GM21381 (cell line): Measurements from ENCODE around the gene RNF166.

Experiments used
- ATAC-seq: cut with Tn5 transposase; IDR thresholded peaks from one replicate; pipeline ENCODE4 v1.9.1; 2021; ENCODE audit warnings: mild to moderate bottlenecking, moderate library complexity; ENCODE audit not compliant: unreplicated experiment

The RNF166 gene

DNA sequence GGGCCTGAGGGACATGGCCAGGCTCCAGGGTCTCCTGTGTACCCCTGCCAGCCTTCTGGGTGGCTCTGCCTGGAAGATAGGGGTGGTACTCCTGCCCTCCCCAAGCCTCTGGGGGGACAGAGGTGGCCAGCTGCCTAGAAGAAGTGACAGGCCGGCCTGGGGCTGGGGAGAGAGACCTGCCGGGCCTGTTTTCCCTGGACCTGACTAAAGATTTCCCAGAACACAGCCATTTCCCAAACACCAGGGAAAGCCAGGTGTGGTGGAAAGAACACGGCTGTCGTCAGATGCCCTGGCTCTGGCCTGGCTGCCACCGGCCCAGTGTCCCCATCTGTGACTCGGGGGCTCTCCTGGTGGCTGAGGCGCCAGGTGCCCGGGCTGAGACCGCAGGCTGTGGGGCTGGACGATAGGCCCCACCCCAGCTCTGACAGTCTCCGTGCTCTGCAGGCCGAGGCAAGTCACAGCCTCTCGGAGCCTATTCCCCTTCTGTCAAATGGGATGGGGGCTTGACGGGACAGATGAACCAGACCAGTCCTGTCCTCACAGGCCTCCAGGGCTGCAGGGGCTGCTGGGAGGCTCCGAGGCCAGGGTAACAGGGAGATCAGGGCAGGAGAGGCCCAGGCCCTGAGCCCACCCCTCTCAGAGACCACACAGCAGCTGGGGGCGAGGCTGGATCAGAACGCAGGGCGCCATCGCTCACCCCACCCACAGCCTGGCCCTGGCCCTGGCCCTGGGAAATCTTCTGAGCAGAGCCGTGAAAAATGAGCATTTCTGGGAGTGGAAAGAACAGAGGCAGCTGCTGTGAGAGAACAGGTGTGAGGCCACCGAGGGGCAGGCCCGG, 33.1 kb upstream of the RNF166 start:
- no peak for ATAC-seq

- ATAC-seq = no peak
Observed at GRCh38 chr16:88738151-88739084, 32.2 kb upstream of the RNF166 start.

DNA sequence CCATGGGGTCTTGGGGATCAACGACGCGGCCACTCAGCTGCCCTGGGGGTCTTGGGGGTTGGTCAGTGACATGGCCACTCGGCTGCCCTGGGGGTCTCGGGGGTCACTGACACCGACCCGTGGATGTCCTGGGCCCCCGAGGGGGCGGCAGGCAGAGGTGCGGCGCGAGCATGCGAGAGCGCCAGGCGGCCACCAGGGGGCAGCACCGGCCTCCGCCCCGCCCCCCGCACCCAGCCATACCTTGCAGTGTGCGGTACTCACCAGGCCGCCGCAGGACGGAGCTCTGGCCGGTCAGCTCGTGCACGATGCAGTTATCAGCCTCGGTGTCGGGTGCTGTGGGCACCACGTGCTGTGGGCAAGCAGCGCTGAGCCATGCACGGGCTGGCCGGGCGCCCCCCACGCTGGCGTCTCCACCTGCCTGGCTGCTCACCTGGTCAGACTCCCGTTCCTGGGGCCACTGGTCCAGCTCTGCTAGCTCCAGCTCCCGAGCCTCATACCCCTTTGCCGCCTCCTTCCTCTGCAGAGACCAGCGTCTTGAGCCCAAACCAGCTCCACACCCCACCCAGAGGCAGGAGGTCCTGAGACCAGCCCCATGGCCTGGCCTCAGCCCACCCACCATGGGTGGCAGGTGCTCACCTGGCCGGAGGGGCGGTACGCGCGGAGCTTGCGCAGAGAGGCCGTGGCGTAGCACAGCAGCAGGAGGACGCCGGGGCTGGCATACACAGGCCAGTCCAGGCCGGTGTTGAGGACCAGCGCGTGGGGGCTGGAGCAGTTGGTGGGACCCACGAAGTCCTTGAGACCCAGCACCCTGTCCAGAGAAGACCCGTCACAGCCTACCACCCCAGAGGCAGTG, 31.3 kb upstream of the RNF166 start:
- ATAC-seq = no peak

DNA sequence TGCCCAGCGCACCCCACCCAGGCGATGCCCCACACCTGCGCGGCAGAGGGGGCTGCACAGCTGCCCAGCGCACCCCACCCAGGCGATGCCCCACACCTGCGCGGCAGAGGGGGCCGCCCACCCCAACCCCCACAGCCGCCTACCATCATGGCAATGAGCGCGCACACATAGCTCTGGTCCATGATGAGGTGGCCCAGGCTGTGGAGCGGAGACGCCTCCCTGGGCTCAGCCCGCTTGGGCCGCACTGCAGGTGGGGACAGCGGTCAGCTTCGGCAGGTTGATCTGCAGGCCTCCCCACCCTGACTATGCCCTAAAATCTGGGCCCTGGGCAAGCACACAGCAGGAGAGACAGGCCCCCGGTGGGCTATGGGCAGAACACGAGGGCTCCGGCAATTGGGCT, 30.3 kb upstream of the RNF166 start:
- no peak for ATAC-seq

GRCh38 chr16:88736088-88736487, 29.9 kb upstream of the RNF166 start:
- no peak for ATAC-seq

DNA sequence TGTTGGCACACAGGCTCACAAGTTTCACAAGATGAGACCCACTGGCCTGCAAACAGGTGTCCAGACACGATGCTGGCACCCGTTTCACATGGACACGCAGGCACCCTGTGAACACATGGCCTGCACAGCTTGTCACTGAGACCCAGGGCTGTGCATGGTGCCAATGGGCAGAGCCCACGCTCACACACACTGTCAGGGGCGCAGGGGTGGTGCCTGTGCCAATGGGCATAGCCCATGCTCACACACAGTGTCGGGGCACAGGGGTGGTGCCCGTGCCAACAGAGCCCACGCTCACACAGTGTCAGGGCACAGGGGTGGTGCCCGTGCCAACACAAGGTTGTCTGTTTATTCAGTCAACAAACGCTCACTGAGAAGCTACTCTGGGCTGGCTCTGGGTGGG, 29.4 kb upstream of the RNF166 start:
- no peak for ATAC-seq

DNA sequence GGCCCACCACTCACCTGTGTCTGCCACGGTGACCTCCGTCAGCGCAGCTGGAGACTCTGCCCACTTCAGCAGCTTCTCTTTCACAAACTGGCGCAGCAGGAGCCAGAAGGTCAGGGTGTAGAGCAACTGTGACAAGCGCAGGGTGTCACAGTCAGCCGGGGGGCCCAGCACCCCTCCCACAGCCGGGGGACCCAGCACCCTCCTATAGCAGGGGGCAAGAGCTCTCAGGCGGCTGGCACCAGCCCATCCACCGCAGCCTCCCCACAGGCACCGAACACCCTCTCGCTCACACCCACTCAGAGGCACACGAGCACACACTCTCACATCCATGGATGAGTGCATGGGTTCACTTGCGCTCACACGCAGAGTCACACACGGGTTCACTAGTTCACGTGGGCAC, 28.9 kb upstream of the RNF166 start:
- no peak for ATAC-seq

DNA sequence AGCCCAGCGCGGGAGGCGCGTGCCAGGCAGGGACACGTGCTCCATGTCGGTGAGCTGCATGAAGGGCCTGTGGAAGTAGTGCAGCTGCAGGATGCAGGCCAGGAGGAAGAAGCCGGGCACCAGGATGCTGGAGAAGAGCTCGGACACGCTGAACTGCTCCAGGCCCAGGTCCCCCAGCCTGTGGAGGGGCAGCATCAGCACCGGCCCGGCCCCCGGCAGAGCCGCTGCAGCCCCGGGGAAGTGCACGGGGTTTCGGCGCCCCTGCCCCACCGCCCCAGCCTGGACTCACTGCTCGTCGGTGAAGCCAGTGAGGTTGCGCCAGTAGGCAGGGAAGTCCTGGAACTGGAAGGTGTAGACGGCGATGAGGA, 28.1 kb upstream of the RNF166 start:
- no peak for ATAC-seq

GRCh38 chr16:88733630-88734360, 27.6 kb upstream of the RNF166 start:
- no peak for ATAC-seq

DNA sequence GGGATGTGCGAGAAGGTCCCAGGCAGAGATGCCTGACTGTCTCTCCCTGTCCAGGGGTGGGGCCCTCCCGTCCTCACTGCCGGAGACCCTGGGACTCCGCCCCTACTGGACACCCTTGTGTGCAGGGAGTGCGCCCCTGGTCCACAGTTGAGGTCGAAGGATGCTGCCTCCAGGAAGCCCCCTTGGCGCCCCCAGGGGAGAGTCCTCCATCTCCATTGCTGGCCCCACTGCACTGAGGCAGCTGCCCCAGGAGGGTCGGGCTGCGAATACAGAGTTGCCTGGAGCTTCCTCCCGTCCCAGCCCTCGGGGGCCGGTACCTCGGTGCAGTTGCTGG, 26.7 kb upstream of the RNF166 start:
- ATAC-seq = no peak

DNA sequence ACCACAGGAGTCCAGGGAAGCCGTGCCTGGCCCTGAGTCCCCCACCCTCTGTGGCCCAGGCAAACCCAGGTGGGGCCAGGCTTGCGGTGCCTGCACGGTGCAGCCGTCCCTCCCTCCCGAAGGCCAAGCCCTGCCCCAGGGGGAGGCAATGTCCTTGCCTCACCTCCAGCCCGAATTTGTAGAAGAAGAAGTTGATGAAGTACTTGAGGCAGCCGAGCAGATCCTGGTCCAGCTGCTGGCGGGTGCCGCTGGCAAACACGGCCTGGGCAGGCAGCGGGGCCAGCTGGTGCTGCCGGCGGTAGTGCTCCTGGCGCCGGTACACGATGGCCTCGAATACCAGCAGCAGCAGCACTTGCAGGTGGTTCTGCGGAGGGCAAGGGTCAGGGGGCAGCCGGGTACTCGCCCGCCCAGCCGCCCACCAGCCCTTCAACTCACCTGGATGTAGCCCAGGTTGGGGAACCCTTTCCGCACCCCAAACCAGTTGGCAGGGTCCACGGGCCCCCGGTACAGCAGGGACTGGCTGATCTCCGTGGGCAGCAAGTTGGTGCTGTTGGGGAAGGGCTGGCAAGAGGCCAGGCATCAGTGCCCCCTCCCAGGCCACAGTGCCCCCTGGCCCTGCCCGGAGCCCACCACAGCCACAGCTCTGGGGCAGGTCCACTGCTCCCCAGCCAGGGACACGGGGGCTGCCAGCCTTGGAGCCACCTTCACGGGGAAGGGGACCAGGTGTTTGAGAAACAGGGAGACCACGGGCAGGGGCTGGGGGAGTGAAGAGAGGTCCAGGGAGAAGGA, 26.2 kb upstream of the RNF166 start:
- no peak for ATAC-seq

DNA sequence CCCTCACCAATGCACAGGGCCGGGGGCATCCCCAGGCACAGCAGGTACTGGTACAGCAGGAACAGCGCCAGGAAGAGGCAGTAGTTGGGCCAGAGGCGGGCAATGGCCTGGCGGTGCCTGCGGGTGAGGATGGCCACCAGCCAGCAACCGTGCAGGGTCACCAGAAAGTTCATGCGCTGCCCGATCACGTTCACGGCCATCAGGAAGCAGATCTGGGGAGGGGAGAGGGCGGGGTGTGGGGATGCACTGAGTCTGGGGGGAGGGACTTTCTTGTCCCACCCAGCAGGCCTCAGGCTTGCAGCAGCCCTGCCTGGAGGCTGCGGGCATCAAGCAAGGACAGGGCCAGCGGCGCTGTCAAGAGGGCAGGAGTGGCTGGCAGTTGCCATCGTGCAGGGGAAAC, 25.5 kb upstream of the RNF166 start:
- no peak for ATAC-seq

DNA sequence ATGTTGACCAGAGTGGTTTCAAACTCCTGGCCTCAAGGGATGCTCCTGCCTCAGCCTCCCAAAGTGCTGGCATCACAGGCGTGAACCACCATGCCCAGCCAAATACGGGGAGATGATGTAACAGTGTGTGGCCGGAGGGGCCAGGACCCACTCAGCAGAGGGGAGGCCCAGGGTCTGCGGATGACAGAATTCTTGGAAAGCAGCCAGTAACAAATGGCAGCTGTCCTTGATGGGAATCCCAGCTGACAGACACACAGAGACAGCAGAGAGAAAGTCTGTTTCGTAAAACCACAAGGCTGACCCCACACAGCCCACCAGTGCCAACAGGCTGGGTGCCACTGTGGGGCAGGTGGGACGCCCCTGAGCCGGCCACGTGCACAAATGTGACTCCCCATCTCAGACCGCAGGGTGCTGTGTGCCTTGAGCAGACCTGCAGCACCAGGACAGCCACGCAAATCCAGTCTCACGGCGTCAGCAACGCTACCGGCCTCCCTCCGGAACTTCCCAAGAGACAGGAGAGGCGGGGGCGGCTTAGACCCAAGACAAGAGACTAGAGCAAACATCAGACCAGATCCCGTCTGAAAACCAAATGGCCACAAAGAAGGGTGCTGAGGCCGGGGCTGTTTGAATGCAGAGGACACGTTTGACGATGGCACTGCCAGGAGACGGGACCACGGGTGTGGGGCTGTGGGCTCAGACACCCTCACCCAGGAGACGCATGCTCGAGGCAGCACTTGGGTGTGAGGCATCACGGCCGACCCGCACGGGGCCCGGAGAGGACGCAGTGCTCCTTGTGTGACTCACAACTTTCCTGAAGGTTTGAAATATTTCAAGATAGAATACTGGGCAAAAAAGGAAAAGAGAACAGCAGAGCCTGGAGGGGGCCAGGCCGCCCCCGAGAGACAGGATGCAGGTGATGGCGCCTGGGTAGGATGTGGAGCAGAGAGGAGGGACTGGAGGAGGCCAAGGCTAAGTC, 24.7 kb upstream of the RNF166 start:
- ATAC-seq = no peak

DNA sequence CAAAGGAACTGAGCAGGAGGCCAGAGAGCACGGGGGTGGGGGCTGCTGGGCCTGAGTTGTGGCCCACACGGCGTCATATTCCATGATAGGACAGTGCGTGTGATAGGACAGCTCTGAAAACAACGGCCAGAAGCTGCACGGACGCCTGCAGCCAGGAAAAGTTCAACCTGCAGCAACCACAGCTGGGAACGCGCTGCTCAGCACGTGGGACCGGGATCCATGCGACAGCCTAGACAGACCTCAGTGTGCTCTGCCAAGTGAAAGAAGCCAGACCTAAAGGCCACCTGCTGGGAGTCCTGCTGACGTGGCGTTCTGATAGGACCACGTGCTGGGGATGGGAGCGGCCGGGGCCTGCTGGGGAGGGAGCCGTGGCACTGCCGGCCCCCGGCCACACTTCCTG, 21.7 kb upstream of the RNF166 start:
- no peak for ATAC-seq

DNA sequence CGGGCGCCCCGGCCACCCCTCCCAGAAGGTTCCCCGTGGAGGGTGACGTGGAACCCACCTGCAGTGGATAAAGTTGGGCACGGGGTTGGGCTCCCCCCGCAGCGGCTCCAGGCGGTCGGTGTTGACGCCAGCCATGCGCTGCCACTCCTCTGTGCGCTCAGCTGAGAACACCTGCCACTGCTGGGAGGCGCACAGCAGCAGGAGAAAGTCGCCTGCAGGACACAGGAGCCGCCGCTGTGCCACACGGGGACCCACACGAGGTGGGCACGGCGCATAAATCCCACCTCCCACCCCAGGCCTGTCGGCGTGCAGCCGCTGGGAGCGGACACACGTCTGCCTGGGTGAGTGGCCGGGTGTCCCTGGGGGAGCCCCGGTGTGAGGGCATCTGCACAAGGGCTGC, 20.8 kb upstream of the RNF166 start:
- no peak for ATAC-seq

DNA sequence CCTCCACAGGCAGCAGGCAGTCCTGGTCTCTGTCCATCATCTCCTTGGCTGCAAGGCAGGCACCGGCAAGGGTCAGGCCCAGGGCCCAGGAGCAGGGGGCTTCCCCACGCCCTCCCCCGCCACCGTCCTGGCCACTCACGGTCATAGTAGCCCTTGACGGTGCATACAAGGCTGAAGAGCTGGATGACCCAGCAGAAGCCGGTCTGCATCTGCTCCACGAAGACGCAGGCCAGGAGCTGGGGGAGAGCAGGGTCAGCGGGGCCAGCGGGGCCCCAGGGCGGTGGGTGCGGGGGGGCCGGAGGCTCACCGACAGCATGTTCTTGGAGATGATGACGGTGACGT, 20.2 kb upstream of the RNF166 start:
- no peak for ATAC-seq

DNA sequence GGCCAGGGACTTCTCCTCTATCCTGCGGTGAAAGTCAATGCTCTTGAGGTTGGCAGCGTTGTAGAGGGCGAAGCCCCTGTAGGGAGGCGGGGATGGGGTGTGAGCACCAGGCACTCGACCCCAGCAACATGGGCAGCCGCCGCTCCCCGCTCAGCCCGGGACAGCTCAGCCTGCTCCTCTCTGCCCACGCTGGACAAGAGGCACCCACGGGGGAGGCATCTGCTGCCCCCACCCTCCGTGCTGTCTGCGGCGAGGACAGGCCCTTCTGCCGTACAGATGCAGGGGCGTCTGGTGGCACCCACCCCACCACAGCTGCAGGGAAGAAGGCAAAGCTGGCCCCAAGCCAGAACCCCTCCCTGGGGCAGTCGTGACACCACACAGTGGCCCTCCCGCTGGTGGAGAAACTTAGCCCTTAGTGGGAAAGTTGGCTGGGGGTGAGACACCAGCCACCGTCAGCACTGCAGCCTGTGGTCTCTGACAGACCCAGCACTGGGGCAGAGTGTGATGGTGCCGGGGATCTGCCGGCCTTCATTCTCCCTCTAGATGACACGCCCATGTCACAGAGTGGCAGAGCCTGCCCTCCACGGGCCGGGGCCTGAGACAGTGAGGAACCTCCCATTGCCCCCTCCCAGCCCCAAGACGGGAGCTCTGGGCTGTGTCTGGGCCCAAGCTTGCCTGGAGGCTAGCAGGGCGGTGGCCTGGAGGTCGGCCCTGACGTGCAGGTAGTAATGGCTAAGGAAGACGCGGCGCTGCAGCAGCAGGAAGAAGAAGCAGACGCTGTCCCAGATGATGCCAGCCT, 19.6 kb upstream of the RNF166 start:
- ATAC-seq = no peak
